K562 (cell line): ENCODE data around the gene ZNF691. TPM values are rescaled to one million over a fixed set of nuclear protein-coding genes. Genes with fewer than 3 reads are reported as not detected.

Experiments used
- FOXM1 ChIP-seq, 2 experiments: fragments of 450-650 bp in 1 of 2; sonication (generic) in 1 of 2; formaldehyde crosslinking in 1 of 2; IDR thresholded peaks; 2 replicates each; pipeline versions ENCODE4 v1.6.1 to v1.9.0; 2017 to 2022; ENCODE audit warnings: low read depth in 2 of 2, mild to moderate bottlenecking in 2 of 2, missing genetic modification reagents in 1 of 2, moderate library complexity in 1 of 2
- ZNF609 ChIP-seq: sonication (generic); formaldehyde crosslinking; IDR thresholded peaks from 2 replicates; pipeline ENCODE4 v1.8.1; 2023; ENCODE audit warnings: missing genetic modification reagents, mild to moderate bottlenecking, borderline replicate concordance
- polyA plus RNA-seq, 8 experiments: library from polyadenylated mRNA; depleted of rRNA in 4 of 8; stranded (reverse) in 5 of 8; unstranded in 3 of 8; fragments of >200 nt; fragmentation: Nextera tagmentation in 2 of 8; fragmentation: Illumina TruSeq in 1 of 8; extraction: Ambion mirVana in 2 of 8; extraction: Trizol in 1 of 8; gene quantifications; 2 replicates each; pipeline versions ENCODE4 v1.2.1 to v1.2.3, GENCODE V29; 2011 to 2014; ENCODE audit warnings: inconsistent platforms in 1 of 8, missing spikeins in 1 of 8
- total RNA-seq, 7 experiments: library from RNA; depleted of rRNA in 6 of 7; stranded (reverse); fragments of >200 nt in 6 of 7; fragmentation: Illumina TruSeq in 2 of 7; extraction: Trizol in 2 of 7; gene quantifications; 2 replicates each; pipeline versions ENCODE4 v1.2.1 to v1.2.3, GENCODE V29; 2011 to 2021; ENCODE audit warnings: low replicate concordance in 1 of 7
- TF ChIP-seq, protein P1 (sequence below): sonication (generic); formaldehyde crosslinking; IDR thresholded peaks from 2 replicates; pipeline ENCODE4 v1.8.0; 2023; ENCODE audit warnings: missing genetic modification reagents, mild to moderate bottlenecking, borderline replicate concordance
- TF ChIP-seq, protein P2 (sequence below): fragments of 450-650 bp; IDR thresholded peaks from 2 replicates; pipeline ENCODE4 v1.6.1; 2016; ENCODE audit warnings: low read depth

Gene ZNF691
- total and polyA plus RNA-seq, 9 of the 15 experiments (the other 6 are each of a cell fraction or from before 2014, with no cell fraction given), result 10.7 to 30.4 (median 14.8) TPM

GRCh38 chr1:42816585-42817439 is 29.6 kb upstream of the ZNF691 start, which contains the start of the genes ERMAP and SVBP (continued):
- TF ChIP-seq FOXM1 (IDR thresholded peaks at IDR 0.05; ENCODE audit: low read depth) (no peak), FOXM1 (CRISPR knock-in tag; IDR thresholded peaks at IDR 0.05; ENCODE audit: low read depth) (no peak), ZNF609 (CRISPR knock-in tag) (no peak)
- TF ChIP-seq, protein P1, sequence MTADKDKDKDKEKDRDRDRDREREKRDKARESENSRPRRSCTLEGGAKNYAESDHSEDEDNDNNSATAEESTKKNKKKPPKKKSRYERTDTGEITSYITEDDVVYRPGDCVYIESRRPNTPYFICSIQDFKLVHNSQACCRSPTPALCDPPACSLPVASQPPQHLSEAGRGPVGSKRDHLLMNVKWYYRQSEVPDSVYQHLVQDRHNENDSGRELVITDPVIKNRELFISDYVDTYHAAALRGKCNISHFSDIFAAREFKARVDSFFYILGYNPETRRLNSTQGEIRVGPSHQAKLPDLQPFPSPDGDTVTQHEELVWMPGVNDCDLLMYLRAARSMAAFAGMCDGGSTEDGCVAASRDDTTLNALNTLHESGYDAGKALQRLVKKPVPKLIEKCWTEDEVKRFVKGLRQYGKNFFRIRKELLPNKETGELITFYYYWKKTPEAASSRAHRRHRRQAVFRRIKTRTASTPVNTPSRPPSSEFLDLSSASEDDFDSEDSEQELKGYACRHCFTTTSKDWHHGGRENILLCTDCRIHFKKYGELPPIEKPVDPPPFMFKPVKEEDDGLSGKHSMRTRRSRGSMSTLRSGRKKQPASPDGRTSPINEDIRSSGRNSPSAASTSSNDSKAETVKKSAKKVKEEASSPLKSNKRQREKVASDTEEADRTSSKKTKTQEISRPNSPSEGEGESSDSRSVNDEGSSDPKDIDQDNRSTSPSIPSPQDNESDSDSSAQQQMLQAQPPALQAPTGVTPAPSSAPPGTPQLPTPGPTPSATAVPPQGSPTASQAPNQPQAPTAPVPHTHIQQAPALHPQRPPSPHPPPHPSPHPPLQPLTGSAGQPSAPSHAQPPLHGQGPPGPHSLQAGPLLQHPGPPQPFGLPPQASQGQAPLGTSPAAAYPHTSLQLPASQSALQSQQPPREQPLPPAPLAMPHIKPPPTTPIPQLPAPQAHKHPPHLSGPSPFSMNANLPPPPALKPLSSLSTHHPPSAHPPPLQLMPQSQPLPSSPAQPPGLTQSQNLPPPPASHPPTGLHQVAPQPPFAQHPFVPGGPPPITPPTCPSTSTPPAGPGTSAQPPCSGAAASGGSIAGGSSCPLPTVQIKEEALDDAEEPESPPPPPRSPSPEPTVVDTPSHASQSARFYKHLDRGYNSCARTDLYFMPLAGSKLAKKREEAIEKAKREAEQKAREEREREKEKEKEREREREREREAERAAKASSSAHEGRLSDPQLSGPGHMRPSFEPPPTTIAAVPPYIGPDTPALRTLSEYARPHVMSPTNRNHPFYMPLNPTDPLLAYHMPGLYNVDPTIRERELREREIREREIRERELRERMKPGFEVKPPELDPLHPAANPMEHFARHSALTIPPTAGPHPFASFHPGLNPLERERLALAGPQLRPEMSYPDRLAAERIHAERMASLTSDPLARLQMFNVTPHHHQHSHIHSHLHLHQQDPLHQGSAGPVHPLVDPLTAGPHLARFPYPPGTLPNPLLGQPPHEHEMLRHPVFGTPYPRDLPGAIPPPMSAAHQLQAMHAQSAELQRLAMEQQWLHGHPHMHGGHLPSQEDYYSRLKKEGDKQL, result no peak
- TF ChIP-seq, protein P2, sequence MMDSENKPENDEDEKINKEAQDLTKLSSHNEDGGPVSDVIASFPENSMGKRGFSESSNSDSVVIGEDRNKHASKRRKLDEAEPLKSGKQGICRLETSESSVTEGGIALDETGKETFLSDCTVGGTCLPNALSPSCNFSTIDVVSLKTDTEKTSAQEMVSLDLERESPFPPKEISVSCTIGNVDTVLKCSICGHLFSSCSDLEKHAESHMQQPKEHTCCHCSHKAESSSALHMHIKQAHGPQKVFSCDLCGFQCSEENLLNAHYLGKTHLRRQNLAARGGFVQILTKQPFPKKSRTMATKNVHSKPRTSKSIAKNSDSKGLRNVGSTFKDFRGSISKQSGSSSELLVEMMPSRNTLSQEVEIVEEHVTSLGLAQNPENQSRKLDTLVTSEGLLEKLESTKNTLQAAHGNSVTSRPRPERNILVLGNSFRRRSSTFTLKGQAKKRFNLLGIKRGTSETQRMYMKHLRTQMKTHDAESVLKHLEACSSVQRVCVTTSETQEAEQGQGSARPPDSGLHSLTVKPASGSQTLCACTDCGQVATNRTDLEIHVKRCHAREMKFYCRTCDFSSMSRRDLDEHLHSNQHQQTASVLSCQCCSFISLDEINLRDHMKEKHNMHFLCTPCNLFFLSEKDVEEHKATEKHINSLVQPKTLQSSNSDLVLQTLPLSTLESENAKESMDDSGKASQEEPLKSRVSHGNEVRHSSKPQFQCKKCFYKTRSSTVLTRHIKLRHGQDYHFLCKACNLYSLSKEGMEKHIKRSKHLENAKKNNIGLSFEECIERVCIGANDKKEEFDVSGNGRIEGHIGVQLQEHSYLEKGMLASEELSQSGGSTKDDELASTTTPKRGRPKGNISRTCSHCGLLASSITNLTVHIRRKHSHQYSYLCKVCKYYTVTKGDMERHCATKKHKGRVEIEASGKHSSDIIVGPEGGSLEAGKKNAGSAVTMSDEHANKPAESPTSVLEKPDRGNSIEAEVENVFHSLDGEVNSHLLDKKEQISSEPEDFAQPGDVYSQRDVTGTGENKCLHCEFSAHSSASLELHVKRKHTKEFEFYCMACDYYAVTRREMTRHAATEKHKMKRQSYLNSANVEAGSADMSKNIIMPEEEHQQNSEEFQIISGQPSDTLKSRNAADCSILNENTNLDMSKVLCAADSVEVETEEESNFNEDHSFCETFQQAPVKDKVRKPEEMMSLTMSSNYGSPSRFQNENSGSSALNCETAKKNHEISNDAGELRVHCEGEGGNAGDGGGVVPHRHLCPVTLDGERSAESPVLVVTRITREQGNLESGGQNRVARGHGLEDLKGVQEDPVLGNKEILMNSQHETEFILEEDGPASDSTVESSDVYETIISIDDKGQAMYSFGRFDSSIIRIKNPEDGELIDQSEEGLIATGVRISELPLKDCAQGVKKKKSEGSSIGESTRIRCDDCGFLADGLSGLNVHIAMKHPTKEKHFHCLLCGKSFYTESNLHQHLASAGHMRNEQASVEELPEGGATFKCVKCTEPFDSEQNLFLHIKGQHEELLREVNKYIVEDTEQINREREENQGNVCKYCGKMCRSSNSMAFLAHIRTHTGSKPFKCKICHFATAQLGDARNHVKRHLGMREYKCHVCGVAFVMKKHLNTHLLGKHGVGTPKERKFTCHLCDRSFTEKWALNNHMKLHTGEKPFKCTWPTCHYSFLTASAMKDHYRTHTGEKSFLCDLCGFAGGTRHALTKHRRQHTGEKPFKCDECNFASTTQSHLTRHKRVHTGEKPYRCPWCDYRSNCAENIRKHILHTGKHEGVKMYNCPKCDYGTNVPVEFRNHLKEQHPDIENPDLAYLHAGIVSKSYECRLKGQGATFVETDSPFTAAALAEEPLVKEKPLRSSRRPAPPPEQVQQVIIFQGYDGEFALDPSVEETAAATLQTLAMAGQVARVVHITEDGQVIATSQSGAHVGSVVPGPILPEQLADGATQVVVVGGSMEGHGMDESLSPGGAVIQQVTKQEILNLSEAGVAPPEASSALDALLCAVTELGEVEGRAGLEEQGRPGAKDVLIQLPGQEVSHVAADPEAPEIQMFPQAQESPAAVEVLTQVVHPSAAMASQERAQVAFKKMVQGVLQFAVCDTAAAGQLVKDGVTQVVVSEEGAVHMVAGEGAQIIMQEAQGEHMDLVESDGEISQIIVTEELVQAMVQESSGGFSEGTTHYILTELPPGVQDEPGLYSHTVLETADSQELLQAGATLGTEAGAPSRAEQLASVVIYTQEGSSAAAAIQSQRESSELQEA, result no peak
